Measurements from ENCODE around the gene BICRAL.

DNA sequence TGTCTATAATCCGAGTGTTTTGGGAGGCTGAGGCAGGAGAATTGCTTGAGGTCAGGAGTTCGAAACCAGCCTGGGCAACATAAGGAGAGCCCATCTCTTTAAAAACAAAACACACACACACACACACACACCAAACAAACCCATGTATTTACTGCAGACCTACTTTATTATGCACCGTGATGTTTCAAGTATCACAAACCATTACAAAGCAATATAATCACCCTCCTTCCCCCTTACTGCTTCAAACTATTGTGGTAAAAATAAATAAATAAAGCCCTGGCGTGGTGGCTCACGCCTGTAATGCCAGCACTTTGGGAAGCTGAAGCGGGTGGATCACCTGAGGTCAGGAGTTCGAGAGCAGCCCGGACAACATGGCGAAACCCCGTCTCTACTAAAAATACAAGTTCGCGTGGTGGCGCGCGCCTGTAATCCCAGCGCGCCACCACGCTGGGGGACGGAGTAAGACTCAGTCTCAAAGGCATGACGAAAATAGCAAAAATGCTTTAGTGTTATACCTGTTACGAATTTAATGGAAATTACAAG lies 37.4 kb upstream of the BICRAL start:
- TF ChIP-seq, protein P1, sequence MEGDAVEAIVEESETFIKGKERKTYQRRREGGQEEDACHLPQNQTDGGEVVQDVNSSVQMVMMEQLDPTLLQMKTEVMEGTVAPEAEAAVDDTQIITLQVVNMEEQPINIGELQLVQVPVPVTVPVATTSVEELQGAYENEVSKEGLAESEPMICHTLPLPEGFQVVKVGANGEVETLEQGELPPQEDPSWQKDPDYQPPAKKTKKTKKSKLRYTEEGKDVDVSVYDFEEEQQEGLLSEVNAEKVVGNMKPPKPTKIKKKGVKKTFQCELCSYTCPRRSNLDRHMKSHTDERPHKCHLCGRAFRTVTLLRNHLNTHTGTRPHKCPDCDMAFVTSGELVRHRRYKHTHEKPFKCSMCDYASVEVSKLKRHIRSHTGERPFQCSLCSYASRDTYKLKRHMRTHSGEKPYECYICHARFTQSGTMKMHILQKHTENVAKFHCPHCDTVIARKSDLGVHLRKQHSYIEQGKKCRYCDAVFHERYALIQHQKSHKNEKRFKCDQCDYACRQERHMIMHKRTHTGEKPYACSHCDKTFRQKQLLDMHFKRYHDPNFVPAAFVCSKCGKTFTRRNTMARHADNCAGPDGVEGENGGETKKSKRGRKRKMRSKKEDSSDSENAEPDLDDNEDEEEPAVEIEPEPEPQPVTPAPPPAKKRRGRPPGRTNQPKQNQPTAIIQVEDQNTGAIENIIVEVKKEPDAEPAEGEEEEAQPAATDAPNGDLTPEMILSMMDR (IDR thresholded peaks at IDR 0.05; ENCODE audit: low read depth, low read length), result no peak
- no peak for TF ChIP-seq EZH2phosphoT487 (IDR thresholded peaks at IDR 0.05; ENCODE audit: low read depth)

Measured in OCI-LY3 (cell line).